Gastroesophageal sphincter (tissue), 3 donors: ENCODE data around the gene SERPINE3.

Experiments
- POLR2A ChIP-seq, 2 donors: fragments of 450-650 bp; IDR thresholded peaks; one replicate each; pipeline ENCODE4 v1.6.1; 2017; ENCODE audit warnings: antibody characterized with exemption in 2 of 2, mild to moderate bottlenecking in 2 of 2, moderate library complexity in 1 of 2
- TF ChIP-seq, protein P1 (sequence below), 4 experiments: fragments of 200-600 bp in 2 of 4; fragments of 450-650 bp in 2 of 4; sonication (generic) in 1 of 4; IDR thresholded peaks; one replicate each; pipeline ENCODE4 v1.5.1; 2017 to 2019; ENCODE audit warnings: antibody characterized with exemption in 4 of 4, mild to moderate bottlenecking in 2 of 4, moderate library complexity in 2 of 4

DNA sequence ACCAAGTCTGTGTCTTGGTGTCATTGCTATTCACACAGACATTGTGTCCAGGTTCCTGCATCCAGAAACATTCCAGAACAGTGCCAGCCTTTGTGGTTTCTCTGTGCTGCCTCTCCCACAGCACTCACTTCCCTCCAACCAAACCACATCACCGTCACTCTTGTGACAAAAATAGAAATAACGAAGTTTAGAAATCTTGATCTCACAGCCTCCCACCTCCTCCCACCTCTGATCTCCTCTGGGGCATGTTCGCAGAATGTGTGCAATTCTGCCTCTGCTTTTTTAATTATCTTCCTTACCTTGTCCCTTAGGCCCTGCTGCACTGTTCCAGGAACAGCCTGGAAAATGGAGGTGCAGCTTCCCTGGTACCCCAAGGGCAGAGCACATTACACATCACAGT lies 8.7 kb upstream of the SERPINE3 start:
- TF ChIP-seq, protein P1, sequence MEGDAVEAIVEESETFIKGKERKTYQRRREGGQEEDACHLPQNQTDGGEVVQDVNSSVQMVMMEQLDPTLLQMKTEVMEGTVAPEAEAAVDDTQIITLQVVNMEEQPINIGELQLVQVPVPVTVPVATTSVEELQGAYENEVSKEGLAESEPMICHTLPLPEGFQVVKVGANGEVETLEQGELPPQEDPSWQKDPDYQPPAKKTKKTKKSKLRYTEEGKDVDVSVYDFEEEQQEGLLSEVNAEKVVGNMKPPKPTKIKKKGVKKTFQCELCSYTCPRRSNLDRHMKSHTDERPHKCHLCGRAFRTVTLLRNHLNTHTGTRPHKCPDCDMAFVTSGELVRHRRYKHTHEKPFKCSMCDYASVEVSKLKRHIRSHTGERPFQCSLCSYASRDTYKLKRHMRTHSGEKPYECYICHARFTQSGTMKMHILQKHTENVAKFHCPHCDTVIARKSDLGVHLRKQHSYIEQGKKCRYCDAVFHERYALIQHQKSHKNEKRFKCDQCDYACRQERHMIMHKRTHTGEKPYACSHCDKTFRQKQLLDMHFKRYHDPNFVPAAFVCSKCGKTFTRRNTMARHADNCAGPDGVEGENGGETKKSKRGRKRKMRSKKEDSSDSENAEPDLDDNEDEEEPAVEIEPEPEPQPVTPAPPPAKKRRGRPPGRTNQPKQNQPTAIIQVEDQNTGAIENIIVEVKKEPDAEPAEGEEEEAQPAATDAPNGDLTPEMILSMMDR (IDR thresholded peaks at IDR 0.05), result no peak
- no peak for TF ChIP-seq POLR2A (IDR thresholded peaks at IDR 0.05)
